PC-3 (cell line): ENCODE data around the gene TAS2R46. TPM values are rescaled to one million over a fixed set of nuclear protein-coding genes. Genes with fewer than 3 reads are reported as not detected.

Source experiments
- ATAC-seq: fragments of 200-7000 bp; cut with Tn5 transposase; 2 replicates; pipeline ENCODE4 v1.9.1; 2020; ENCODE audit warnings: mild to moderate bottlenecking, moderate library complexity
- BruUV-seq: library from RNA; stranded (reverse); fragments of 400-500 nt; replicated peaks from 2 replicates; lab custom pipeline; 2021; lab: Mats Ljungman, UMichigan
- CTCF ChIA-PET: fragments of 300-600 bp; sonication (Branson Sonifier 250); formaldehyde crosslinking; loops from one replicate; lab custom pipeline; 2022; ENCODE audit warnings: antibody characterized with exemption; lab: Charles Lee
- POLR2A ChIA-PET: fragments of 300-600 bp; sonication (Branson Sonifier 250); formaldehyde crosslinking; loops from one replicate; lab custom pipeline; 2022; ENCODE audit warnings: antibody characterized with exemption; ENCODE audit not compliant: unreplicated experiment; lab: Charles Lee
- DNase-seq: peaks from one replicate; pipeline ENCODE4 v3.0.0-alpha.2; 2015
- H2AFZ ChIP-seq: fragments of 300-600 bp; sonication (generic); 2 replicates; pipeline ENCODE4 v1.6.0; 2016; ENCODE audit warnings: antibody characterized with exemption, low read length
- H3F3A ChIP-seq: fragments of 300-600 bp; sonication (generic); one replicate; pipeline ENCODE4 v1.6.0; 2017; ENCODE audit warnings: antibody characterized with exemption, low read length, control low read depth, mild to moderate bottlenecking; ENCODE audit not compliant: unreplicated experiment
- H3K27ac ChIP-seq: fragments of 300-600 bp; sonication (generic); 2 replicates; pipeline ENCODE4 v1.5.1; 2016; ENCODE audit warnings: mild to moderate bottlenecking, low read length
- H3K27me3 ChIP-seq: fragments of 300-600 bp; sonication (generic); 2 replicates; pipeline ENCODE4 v1.6.1; 2016; ENCODE audit warnings: low read length, mixed read lengths
- H3K36me3 ChIP-seq: fragments of 300-600 bp; sonication (generic); 2 replicates; pipeline ENCODE4 v1.6.1; 2016; ENCODE audit warnings: low read depth, mixed run types, low read length, mixed read lengths
- H3K4me1 ChIP-seq: fragments of 300-600 bp; sonication (generic); 2 replicates; pipeline ENCODE4 v1.5.1; 2016; ENCODE audit warnings: low read length; ENCODE audit not compliant: insufficient read depth
- H3K4me2 ChIP-seq: fragments of 300-600 bp; sonication (generic); 2 replicates; pipeline ENCODE4 v1.6.0; 2016; ENCODE audit warnings: low read length
- H3K4me3 ChIP-seq: fragments of 300-600 bp; sonication (generic); 2 replicates; pipeline ENCODE4 v1.5.1; 2016; ENCODE audit warnings: mild to moderate bottlenecking, low read length, mixed read lengths
- H3K79me2 ChIP-seq: fragments of 300-600 bp; sonication (generic); 2 replicates; pipeline ENCODE4 v1.6.1; 2017; ENCODE audit warnings: low read length, mixed read lengths
- H3K9ac ChIP-seq: fragments of 300-600 bp; sonication (generic); 2 replicates; pipeline ENCODE4 v1.6.0; 2016; ENCODE audit warnings: mild to moderate bottlenecking, low read length
- H3K9me2 ChIP-seq: fragments of 300-600 bp; sonication (generic); replicated peaks from 2 replicates; pipeline ENCODE4 v1.6.1; 2016; ENCODE audit warnings: mixed run types, low read length, mixed read lengths
- H3K9me3 ChIP-seq: fragments of 300-600 bp; sonication (generic); 2 replicates; pipeline ENCODE4 v1.6.1; 2016; ENCODE audit warnings: low read length, mixed read lengths
- H4K20me1 ChIP-seq: fragments of 300-600 bp; sonication (generic); 2 replicates; pipeline ENCODE4 v1.6.1; 2016; ENCODE audit warnings: low read length, mixed read lengths
- EZH2 ChIP-seq: fragments of 300-600 bp; sonication (generic); IDR thresholded peaks from one replicate; pipeline ENCODE4 v1.6.1; 2017; ENCODE audit warnings: antibody characterized with exemption, mild to moderate bottlenecking, low read length; ENCODE audit not compliant: unreplicated experiment
- EZH2phosphoT487 ChIP-seq: fragments of 300-600 bp; sonication (generic); IDR thresholded peaks from 2 replicates; pipeline ENCODE4 v1.6.1; 2018; ENCODE audit warnings: mild to moderate bottlenecking, antibody characterized with exemption, low read length, borderline replicate concordance
- intact Hi-C: fragments of 100-400 bp; cut with micrococcal nuclease; formaldehyde crosslinking; loops from 2 replicates; pipeline ENCODE4 v1.9.0; 2023
- total RNA-seq: library from RNA; depleted of rRNA; stranded (reverse); fragments of >200 nt; gene quantifications from 2 replicates; pipeline ENCODE4 v1.2.3, GENCODE V29; 2014
- TF ChIP-seq, protein P1 (sequence below): fragments of 300-600 bp; sonication (generic); conservative IDR thresholded peaks from 2 replicates; pipeline ENCODE4 v1.5.1; 2017; ENCODE audit warnings: antibody characterized with exemption, low read depth, mild to moderate bottlenecking, low read length

TAS2R46 gene
- total RNA-seq, 1 experiment from 2014 or later, result 0.36 TPM

DNA sequence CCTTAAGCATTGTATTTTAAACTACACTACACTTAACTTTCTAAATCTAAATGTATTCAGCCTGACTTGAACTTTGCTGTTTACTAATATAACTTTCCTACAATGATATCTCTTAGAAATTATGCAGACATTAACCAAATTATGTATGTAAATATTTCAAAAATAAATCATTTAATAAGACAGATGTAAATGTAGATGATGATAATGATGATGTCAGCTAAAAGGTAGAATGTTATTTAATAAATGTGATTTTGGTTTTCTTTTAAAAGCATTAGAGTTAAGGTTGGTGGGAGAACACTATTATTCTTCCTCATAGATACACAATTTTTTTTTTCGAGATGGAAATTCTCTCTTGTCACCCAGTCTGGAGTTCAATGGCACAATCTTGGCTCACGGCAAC lies 19.9 kb upstream of the TAS2R46 start:
- H3K4me3 ChIP-seq, result no peak overlapping the region
- H3K4me2 ChIP-seq, result no peak overlapping the region
- no peak overlapping the region for H2AFZ ChIP-seq
- no peaks in the 10 kb centered on the region for H3K79me2 ChIP-seq
- H4K20me1 ChIP-seq, result no peaks in the 10 kb centered on the region
- ChIA-PET POLR2A (no interaction called here), CTCF (no interaction called here)
- no peaks in the 10 kb centered on the region for H3F3A ChIP-seq
- DNase-seq (no peak), ATAC-seq (no peak)
- no peaks in the 10 kb centered on the region for H3K27me3 ChIP-seq
- intact Hi-C loops, result no loop called here
- no peaks in the 10 kb centered on the region for H3K9me3 ChIP-seq
- no peak overlapping the region for H3K9ac ChIP-seq
- no peaks in the 10 kb centered on the region for H3K9me2 ChIP-seq
- no TSS peak for BruUV-seq
- no peaks in the 10 kb centered on the region for H3K4me1 ChIP-seq
- no peaks in the 10 kb centered on the region for H3K36me3 ChIP-seq
- no peak for TF ChIP-seq EZH2
- TF ChIP-seq, protein P1, sequence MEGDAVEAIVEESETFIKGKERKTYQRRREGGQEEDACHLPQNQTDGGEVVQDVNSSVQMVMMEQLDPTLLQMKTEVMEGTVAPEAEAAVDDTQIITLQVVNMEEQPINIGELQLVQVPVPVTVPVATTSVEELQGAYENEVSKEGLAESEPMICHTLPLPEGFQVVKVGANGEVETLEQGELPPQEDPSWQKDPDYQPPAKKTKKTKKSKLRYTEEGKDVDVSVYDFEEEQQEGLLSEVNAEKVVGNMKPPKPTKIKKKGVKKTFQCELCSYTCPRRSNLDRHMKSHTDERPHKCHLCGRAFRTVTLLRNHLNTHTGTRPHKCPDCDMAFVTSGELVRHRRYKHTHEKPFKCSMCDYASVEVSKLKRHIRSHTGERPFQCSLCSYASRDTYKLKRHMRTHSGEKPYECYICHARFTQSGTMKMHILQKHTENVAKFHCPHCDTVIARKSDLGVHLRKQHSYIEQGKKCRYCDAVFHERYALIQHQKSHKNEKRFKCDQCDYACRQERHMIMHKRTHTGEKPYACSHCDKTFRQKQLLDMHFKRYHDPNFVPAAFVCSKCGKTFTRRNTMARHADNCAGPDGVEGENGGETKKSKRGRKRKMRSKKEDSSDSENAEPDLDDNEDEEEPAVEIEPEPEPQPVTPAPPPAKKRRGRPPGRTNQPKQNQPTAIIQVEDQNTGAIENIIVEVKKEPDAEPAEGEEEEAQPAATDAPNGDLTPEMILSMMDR, result no peak
- TF ChIP-seq EZH2phosphoT487, result no peak
- no peak overlapping the region for H3K27ac ChIP-seq

DNA sequence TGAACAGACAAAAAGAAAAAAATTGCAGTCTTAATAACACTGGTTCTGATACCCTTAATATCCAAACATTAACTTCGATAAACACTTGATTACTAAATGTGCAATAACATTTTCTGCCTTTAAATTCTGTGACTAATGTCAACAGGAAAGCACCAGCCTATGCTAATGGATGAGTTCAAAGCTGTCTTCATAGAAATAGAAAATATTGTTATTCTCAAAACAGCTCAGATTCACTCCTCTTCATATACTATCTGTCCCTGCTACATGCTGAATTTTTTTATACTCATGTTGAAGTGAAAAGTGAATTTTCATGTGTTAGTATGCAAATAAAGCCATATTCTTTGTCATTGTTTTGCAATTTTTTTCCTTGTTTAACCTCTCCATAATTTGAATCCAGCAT lies 16.2 kb upstream of the TAS2R46 start:
- ATAC-seq (no peak), DNase-seq (no peak)
- H4K20me1 ChIP-seq, result no peaks in the 10 kb centered on the region
- H3K36me3 ChIP-seq, result no peaks in the 10 kb centered on the region
- no peaks in the 10 kb centered on the region for H3K27me3 ChIP-seq
- no TSS peak for BruUV-seq
- no peak overlapping the region for H2AFZ ChIP-seq
- no peak for TF ChIP-seq EZH2phosphoT487
- TF ChIP-seq, protein P1, result no peak
- no peak for TF ChIP-seq EZH2
- H3K4me2 ChIP-seq, result no peak overlapping the region
- no peaks in the 10 kb centered on the region for H3K4me1 ChIP-seq
- intact Hi-C loops, result no loop called here
- no peaks in the 10 kb centered on the region for H3K79me2 ChIP-seq
- no peak overlapping the region for H3K27ac ChIP-seq
- no peaks in the 10 kb centered on the region for H3F3A ChIP-seq
- no peaks in the 10 kb centered on the region for H3K9me3 ChIP-seq
- H3K9ac ChIP-seq, result no peak overlapping the region
- H3K9me2 ChIP-seq, result no peaks in the 10 kb centered on the region
- ChIA-PET POLR2A (no interaction called here), CTCF (no interaction called here)
- H3K4me3 ChIP-seq, result no peak overlapping the region

DNA sequence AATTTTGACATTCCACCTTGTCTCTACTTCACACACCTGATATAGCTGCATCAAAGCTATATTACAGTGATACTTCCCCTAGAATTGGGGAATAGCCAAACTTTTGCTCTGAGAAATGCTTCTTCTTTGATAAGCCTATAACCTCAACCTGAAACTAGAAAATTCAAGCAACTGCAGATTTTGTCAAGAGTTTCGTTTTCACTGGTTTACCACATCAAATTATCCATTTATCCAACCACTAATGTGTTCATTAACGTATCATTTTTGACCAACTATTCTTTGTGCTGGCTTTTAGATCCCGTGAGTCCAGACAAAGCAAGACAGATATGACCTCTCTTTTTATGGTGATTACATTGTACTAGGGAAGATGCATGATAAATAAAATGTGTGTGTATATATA lies 13.5 kb upstream of the TAS2R46 start:
- BruUV-seq, result no TSS peak
- no peaks in the 10 kb centered on the region for H3K9me2 ChIP-seq
- no peaks in the 10 kb centered on the region for H3K27me3 ChIP-seq
- POLR2A ChIA-PET, result no interaction called here
- no peak overlapping the region for H3K4me2 ChIP-seq
- no peaks in the 10 kb centered on the region for H3K79me2 ChIP-seq
- H3K4me1 ChIP-seq, result no peaks in the 10 kb centered on the region
- no peaks in the 10 kb centered on the region for H3K36me3 ChIP-seq
- no peaks in the 10 kb centered on the region for H4K20me1 ChIP-seq
- no peak overlapping the region for H3K9ac ChIP-seq
- H3F3A ChIP-seq, result no peaks in the 10 kb centered on the region
- TF ChIP-seq EZH2phosphoT487 (no peak), EZH2 (no peak)
- TF ChIP-seq, protein P1, result no peak
- DNase-seq, result no peak
- CTCF ChIA-PET, result no interaction called here
- intact Hi-C loops, result no loop called here
- H3K4me3 ChIP-seq, result no peak overlapping the region
- no peak overlapping the region for H2AFZ ChIP-seq
- no peak overlapping the region for H3K27ac ChIP-seq
- ATAC-seq, result no peak
- H3K9me3 ChIP-seq, result no peaks in the 10 kb centered on the region
